ENCODE data around the gene GUCA1A. TPM values are rescaled to one million over a fixed set of nuclear protein-coding genes. Genes with fewer than 3 reads are reported as not detected.
A peak's percentile ranks its signal among the peaks of the same experiment; 100 is the strongest.

GUCA1A gene
- total RNA-seq, 2 experiments from 2014 or later = not detected

DNA sequence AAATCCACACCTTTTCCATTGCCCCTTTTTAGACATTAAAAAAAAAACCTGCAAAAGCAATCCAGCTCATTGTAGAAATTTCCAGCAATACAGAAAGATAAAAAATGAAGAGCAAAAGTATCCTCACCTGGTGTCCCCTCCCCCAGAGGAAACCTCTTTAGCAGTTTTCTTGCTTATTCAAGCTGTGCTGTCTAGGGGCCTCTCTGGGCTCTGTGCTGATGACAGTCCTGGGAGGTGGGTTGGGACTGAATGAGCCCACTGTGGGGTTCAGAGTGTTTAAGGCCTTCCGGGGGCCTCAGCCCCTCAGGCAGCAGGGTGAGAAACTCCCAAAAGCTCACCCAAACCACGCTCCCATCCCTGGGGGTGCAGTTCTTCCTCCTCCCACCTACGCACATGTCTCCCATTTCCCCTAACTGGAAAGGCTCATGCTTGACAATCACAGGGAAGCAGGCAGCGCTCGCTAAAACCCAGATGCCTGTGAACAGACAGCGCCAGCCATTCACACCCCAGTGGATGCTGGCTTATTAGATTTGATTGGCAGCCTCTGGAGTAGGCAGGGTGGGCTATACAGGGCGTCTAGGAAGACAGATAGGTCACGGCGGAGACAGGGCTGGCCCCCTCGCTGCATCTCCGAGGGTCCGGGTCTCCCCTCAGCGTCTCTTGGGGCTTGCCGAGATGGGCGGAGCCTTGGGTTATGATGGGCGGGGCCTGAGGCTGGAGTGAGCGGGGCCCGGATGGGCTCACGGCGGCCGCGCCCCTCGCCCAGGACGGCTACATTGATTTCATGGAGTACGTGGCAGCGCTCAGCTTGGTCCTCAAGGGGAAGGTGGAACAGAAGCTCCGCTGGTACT is 4.6 kb downstream of the GUCA1A start:
- H3K36me3 Mint-ChIP-seq (ENCODE audit: low read depth) = no peaks in the 10 kb centered on the region
- Histone ChIP-seq H3K9me3 (ENCODE audit: control insufficient read depth in 1 of 2, insufficient read depth in 1 of 2, low read length in 2 of 2) (no peaks in the 10 kb centered on the region), H3K36me3 (ENCODE audit: insufficient read depth, low read length) (no peaks in the 10 kb centered on the region), H3K27me3 (ENCODE audit: control insufficient read depth in 1 of 2, insufficient read depth in 2 of 2, low read length in 2 of 2) (peaks cover 0 to 2% of the 10 kb centered on the region in 2 experiments), H3K4me3 (ENCODE audit: low read length) (no peak overlapping the region), H3K27ac (ENCODE audit: low read depth in 1 of 2, low read length in 2 of 2) (no peak overlapping the region), H3K4me1 (ENCODE audit: insufficient read depth, low read length) (peaks cover 8% of the 10 kb centered on the region)
- ChIA-PET POLR2A (interaction anchor here (0.7 kb wide), 1 partner anchor 966 kb away, joined by 3 read pairs; no protein-coding TSS in a partner anchor), CTCF (interaction anchor here (0.6 kb wide), 1 partner anchor 32 kb away, joined by 3 read pairs; no protein-coding TSS in a partner anchor)
- intact Hi-C loops (cut with DNase I, micrococcal nuclease) = no loop called here
- TF ChIP-seq, protein P1, sequence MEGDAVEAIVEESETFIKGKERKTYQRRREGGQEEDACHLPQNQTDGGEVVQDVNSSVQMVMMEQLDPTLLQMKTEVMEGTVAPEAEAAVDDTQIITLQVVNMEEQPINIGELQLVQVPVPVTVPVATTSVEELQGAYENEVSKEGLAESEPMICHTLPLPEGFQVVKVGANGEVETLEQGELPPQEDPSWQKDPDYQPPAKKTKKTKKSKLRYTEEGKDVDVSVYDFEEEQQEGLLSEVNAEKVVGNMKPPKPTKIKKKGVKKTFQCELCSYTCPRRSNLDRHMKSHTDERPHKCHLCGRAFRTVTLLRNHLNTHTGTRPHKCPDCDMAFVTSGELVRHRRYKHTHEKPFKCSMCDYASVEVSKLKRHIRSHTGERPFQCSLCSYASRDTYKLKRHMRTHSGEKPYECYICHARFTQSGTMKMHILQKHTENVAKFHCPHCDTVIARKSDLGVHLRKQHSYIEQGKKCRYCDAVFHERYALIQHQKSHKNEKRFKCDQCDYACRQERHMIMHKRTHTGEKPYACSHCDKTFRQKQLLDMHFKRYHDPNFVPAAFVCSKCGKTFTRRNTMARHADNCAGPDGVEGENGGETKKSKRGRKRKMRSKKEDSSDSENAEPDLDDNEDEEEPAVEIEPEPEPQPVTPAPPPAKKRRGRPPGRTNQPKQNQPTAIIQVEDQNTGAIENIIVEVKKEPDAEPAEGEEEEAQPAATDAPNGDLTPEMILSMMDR (IDR thresholded peaks at IDR 0.05) = no peak
- peak; percentile 66 for ATAC-seq (ENCODE audit: poor library complexity)
- peak in 4 of 14 experiments; percentile 4 to 33 (median 20) for DNase-seq
- no peak overlapping the region for H3K27ac Mint-ChIP-seq
- H3K27me3 Mint-ChIP-seq = peaks cover 10% of the 10 kb centered on the region
- H3K9me3 Mint-ChIP-seq = no peaks in the 10 kb centered on the region
- H3K4me1 Mint-ChIP-seq (ENCODE audit: low read depth) = no peaks in the 10 kb centered on the region
- H3K4me3 Mint-ChIP-seq = no peak overlapping the region

GRCh38 chr6:42179261-42179944 is 6.2 kb downstream of the GUCA1A start:
- Histone ChIP-seq H3K27me3 (ENCODE audit: control insufficient read depth in 1 of 2, insufficient read depth in 2 of 2, low read length in 2 of 2) (peaks cover 0 to 2% of the 10 kb centered on the region in 2 experiments), H3K27ac (ENCODE audit: low read depth in 1 of 2, low read length in 2 of 2) (no peak overlapping the region), H3K36me3 (ENCODE audit: insufficient read depth, low read length) (no peaks in the 10 kb centered on the region), H3K4me1 (ENCODE audit: insufficient read depth, low read length) (peaks cover 8% of the 10 kb centered on the region), H3K4me3 (ENCODE audit: low read length) (no peak overlapping the region), H3K9me3 (ENCODE audit: control insufficient read depth in 1 of 2, insufficient read depth in 1 of 2, low read length in 2 of 2) (no peaks in the 10 kb centered on the region)
- intact Hi-C loops (cut with DNase I, micrococcal nuclease) = no loop called here
- Mint-ChIP-seq H3K36me3 (ENCODE audit: low read depth) (no peaks in the 10 kb centered on the region), H3K4me1 (ENCODE audit: low read depth) (no peaks in the 10 kb centered on the region), H3K27ac (no peak overlapping the region), H3K27me3 (peaks cover 10% of the 10 kb centered on the region), H3K9me3 (no peaks in the 10 kb centered on the region), H3K4me3 (no peak overlapping the region)
- ATAC-seq (ENCODE audit: poor library complexity) = no peak
- ChIA-PET POLR2A (no interaction called here), CTCF (no interaction called here)
- TF ChIP-seq, protein P1 (IDR thresholded peaks at IDR 0.05) = no peak
- no peak for DNase-seq

- peaks cover 0 to 2% of the 10 kb centered on the region in 2 experiments for H3K27me3 ChIP-seq (ENCODE audit: control insufficient read depth in 1 of 2, insufficient read depth in 2 of 2, low read length in 2 of 2)
- no peak overlapping the region for H3K4me3 ChIP-seq (ENCODE audit: low read length)
- no peaks in the 10 kb centered on the region for H3K9me3 Mint-ChIP-seq
- ChIA-PET POLR2A (no interaction called here), CTCF (no interaction called here)
- peaks cover 10% of the 10 kb centered on the region for H3K27me3 Mint-ChIP-seq
- intact Hi-C loops (cut with DNase I, micrococcal nuclease) = no loop called here
- no peak overlapping the region for H3K27ac Mint-ChIP-seq
- H3K4me3 Mint-ChIP-seq = no peak overlapping the region
- peaks cover 8% of the 10 kb centered on the region for H3K4me1 ChIP-seq (ENCODE audit: insufficient read depth, low read length)
- H3K36me3 ChIP-seq (ENCODE audit: insufficient read depth, low read length) = no peaks in the 10 kb centered on the region
- no peaks in the 10 kb centered on the region for H3K4me1 Mint-ChIP-seq (ENCODE audit: low read depth)
- no peak for DNase-seq
- TF ChIP-seq, protein P1 (IDR thresholded peaks at IDR 0.05) = no peak
- no peaks in the 10 kb centered on the region for H3K36me3 Mint-ChIP-seq (ENCODE audit: low read depth)
- no peak for ATAC-seq (ENCODE audit: poor library complexity)
- H3K9me3 ChIP-seq (ENCODE audit: control insufficient read depth in 1 of 2, insufficient read depth in 1 of 2, low read length in 2 of 2) = no peaks in the 10 kb centered on the region
- no peak overlapping the region for H3K27ac ChIP-seq (ENCODE audit: low read depth in 1 of 2, low read length in 2 of 2)
Observed at GRCh38 chr6:42179945-42180313, 6.8 kb downstream of the GUCA1A start.

Measured in CD4-positive, alpha-beta T cell (primary cell).